Measurements from ENCODE around the gene SEPTIN5. TPM values are rescaled to one million over a fixed set of nuclear protein-coding genes. Genes with fewer than 3 reads are reported as not detected.

SEPTIN5 gene
- total and polyA plus RNA-seq, 9 of the 15 experiments (the other 6 are each of a cell fraction or from before 2014, with no cell fraction given) = 0.03 to 195 (median 119) TPM

- TF ChIP-seq KLF1 (tag; IDR thresholded peaks at IDR 0.05) (no peak), DIDO1 (tag; IDR thresholded peaks at IDR 0.05; ENCODE audit: low read depth) (no peak), MED1 (CRISPR knock-in tag; IDR thresholded peaks at IDR 0.05; ENCODE audit: borderline replicate concordance) (no peak), FIP1L1 (IDR thresholded peaks at IDR 0.05; ENCODE audit: low read depth, low read length, poor library complexity, severe bottlenecking) (peak; percentile 4), ZNF717 (CRISPR knock-in tag; IDR thresholded peaks at IDR 0.05) (no peak), PRDM10 (IDR thresholded peaks at IDR 0.05; ENCODE audit: partially characterized antibody) (no peak), SNIP1 (IDR thresholded peaks at IDR 0.05; ENCODE audit: low read depth) (no peak), CTBP1 (IDR thresholded peaks at IDR 0.05; ENCODE audit: borderline replicate concordance) (no peak), U2AF2 (optimal IDR thresholded peaks at IDR 0.05; ENCODE audit: low read depth, low read length) (no peak), MEIS2 (IDR thresholded peaks at IDR 0.05; ENCODE audit: partially characterized antibody) (no peak), ARID3B (CRISPR knock-in tag; IDR thresholded peaks at IDR 0.05; ENCODE audit: borderline replicate concordance) (peak; percentile 43; the same call in 1 of the 2 replicates), ZBTB11 (CRISPR knock-in tag; IDR thresholded peaks at IDR 0.05) (no peak), ZNF695 (CRISPR knock-in tag; IDR thresholded peaks at IDR 0.05) (no peak), KDM5B (IDR thresholded peaks at IDR 0.05; ENCODE audit: insufficient replicate concordance, low read depth, low read length) (peak; percentile 21), ZNF121 (CRISPR knock-in tag; conservative IDR thresholded peaks at IDR 0.05) (no peak), ARNT (IDR thresholded peaks at IDR 0.05) (no peak), THRA (IDR thresholded peaks at IDR 0.05) (no peak), HNRNPK (IDR thresholded peaks at IDR 0.05; ENCODE audit: low read depth, low read length, poor library complexity, severe bottlenecking) (no peak), SMC3 (conservative IDR thresholded peaks at IDR 0.05; ENCODE audit: insufficient read depth, low read depth, low read length) (no peak)
Observed at GRCh38 chr22:19754701-19755144, 40.4 kb downstream of the SEPTIN5 start (continued).
